Peyer's patch (tissue), 4 donors: ENCODE measurements around the gene P2RY12. TPM values are rescaled to one million over a fixed set of nuclear protein-coding genes. Genes with fewer than 3 reads are reported as not detected.

Experiments
- DNase-seq, 3 donors: peaks; one replicate each; pipeline ENCODE4 v3.0.0-alpha.2; 2017 to 2019
- H3K27ac ChIP-seq, 4 donors: fragments of 200-600 bp; sonication (generic); one replicate each; pipeline ENCODE4 v1.5.1; 2016 to 2019
- H3K27me3 ChIP-seq, 2 donors: fragments of 200-600 bp; sonication (generic); one replicate each; pipeline ENCODE4 v1.5.1; 2019
- H3K36me3 ChIP-seq, 3 donors: fragments of 200-600 bp; sonication (generic); one replicate each; pipeline ENCODE4 v1.5.1; 2016 to 2019
- H3K4me1 ChIP-seq, 4 donors: fragments of 200-600 bp; sonication (generic); one replicate each; pipeline ENCODE4 v1.5.1; 2016 to 2019
- H3K4me3 ChIP-seq, 4 donors: fragments of 200-600 bp; sonication (generic); 1 replicate in 3 of 4; 2 replicates in 1 of 4; pipeline ENCODE4 v1.5.1; 2016 to 2019; ENCODE audit warnings: mild to moderate bottlenecking in 1 of 4
- H3K9me3 ChIP-seq, 4 donors: fragments of 200-600 bp; sonication (generic); one replicate each; pipeline ENCODE4 v1.5.1; 2016 to 2019; ENCODE audit warnings: mild to moderate bottlenecking in 1 of 4
- CTCF ChIP-seq, 6 experiments: fragments of 450-650 bp in 4 of 6; fragments of 200-600 bp in 2 of 6; sonication (generic) in 1 of 6; IDR thresholded peaks; one replicate each; pipeline ENCODE4 v1.5.1; 2017 to 2019; ENCODE audit warnings: antibody characterized with exemption in 6 of 6, mild to moderate bottlenecking in 3 of 6, moderate library complexity in 1 of 6
- POLR2A ChIP-seq, 2 donors: fragments of 450-650 bp; IDR thresholded peaks; one replicate each; pipeline ENCODE4 v1.5.1; 2017; ENCODE audit warnings: antibody characterized with exemption in 2 of 2, mild to moderate bottlenecking in 2 of 2, moderate library complexity in 2 of 2
- total RNA-seq, 4 donors: library from RNA; depleted of rRNA; stranded (reverse); fragments of >200 nt; gene quantifications; one replicate each; pipeline ENCODE4 v1.1.0, GENCODE V29; 2016

The P2RY12 gene
- total RNA-seq, 4 donors from 2014 or later, result 1.7 to 3.3 TPM; not detected in 2

DNA sequence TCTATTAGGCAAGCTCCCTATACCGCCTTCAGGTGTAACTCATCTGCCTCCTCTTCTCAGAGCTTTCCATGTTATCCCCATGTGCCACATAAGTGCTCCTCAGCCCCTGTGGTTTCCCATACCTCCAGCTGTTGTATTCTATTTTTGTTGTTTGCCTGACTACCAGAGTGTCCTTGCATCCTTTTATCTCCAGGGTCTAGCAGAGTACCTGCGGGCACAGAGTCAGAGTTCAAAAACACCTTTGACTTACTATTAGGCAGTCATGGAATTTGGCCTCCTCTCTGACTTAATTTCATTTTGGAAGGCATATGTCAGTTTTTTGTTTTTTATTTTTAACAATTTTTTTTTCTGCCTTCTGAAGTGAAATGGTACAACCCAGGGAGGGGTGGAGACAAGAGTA lies 75.0 kb downstream of the P2RY12 start:
- no peak for TF ChIP-seq CTCF (IDR thresholded peaks at IDR 0.05)
- H3K4me1 ChIP-seq, result no peaks in the 10 kb centered on the region
- H3K27me3 ChIP-seq, result no peaks in the 10 kb centered on the region
- H3K9me3 ChIP-seq, result no peaks in the 10 kb centered on the region
- DNase-seq, result no peak
- no peak overlapping the region for H3K27ac ChIP-seq
- H3K4me3 ChIP-seq, result no peak overlapping the region
- no peaks in the 10 kb centered on the region for H3K36me3 ChIP-seq

DNA sequence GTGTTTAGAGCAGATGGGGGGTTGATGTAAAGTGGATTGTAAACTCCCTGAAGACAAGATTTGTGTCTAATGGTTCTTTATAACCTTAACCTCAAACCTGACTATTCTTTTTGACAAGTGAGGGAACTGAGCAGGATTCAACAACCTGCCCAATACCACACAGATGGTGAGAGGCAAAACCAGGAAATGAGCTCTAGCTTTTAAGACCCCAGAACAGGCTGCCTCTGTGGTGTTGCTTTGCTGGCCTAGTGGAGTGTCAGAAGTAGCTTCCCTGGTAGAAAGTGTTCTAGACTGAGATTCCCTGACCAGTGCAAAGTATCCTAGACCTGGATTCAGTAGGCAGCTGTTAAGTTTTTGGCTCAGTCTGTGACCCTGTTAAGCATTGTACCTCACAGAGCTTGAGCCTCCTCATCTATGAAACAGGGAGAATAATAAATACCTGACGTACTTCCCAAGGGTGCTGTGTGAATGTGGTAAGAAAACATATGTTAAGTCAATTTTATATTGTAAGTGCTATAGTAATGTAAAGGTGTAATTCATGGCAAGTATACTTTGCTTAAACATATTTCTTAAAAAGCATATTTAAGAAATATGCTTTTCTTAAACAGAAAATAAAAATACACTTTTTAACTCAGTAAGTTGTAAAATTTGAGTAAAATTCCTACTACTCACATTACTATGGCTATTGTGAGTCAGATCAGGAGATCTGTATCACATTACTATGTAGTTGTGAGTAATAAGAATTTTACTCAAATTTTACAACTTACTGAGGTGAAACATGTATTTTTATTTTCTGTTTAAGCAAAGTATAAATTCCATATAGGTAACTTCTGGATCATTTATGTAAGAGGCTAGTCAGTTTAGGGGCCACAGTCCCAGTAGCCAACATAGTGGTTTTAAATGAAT lies 76.7 kb downstream of the P2RY12 start:
- H3K9me3 ChIP-seq, result no peaks in the 10 kb centered on the region
- H3K27me3 ChIP-seq, result no peaks in the 10 kb centered on the region
- no peak overlapping the region for H3K27ac ChIP-seq
- no peak overlapping the region for H3K4me3 ChIP-seq
- no peaks in the 10 kb centered on the region for H3K4me1 ChIP-seq
- no peaks in the 10 kb centered on the region for H3K36me3 ChIP-seq
- no peak for TF ChIP-seq POLR2A (IDR thresholded peaks at IDR 0.05)
- no peak for DNase-seq

- Histone ChIP-seq H3K36me3 (no peaks in the 10 kb centered on the region), H3K9me3 (no peaks in the 10 kb centered on the region), H3K27me3 (no peaks in the 10 kb centered on the region), H3K4me3 (no peak overlapping the region), H3K27ac (no peak overlapping the region), H3K4me1 (no peaks in the 10 kb centered on the region)
- TF ChIP-seq CTCF (IDR thresholded peaks at IDR 0.05) (no peak), POLR2A (IDR thresholded peaks at IDR 0.05) (no peak)
- no peak for DNase-seq
Observed at GRCh38 chr3:151307131-151307530, 77.4 kb downstream of the P2RY12 start.

DNA sequence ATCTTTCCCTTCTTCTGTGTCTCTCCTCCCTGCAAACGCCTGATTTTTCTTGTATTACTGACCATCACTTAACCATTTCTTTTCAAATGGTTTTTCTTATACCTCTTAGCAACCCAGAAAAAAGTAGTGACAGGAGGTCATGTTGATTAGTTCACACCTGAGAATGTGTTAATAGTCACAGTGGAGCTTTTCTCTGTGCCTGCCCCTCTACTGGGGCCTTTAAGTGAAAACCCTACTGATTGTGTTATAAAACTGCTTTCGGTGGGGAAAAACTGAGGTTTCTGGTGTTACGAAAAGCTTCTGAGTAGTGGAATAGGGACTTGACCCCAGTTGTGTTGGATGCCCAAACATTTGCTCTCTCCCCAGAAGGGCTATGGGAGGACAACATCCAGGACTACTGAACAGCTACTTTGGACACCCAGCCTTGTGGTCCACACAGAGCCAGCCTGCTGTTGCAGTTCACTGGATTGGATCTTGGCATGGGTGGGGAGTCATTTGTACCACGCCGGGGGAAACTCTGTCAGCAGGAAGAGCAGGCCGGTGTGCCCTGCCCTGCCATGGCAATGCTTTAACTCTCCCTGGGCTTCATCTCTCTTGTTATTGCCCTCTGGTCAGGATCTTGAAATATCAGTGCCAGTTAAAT lies 78.3 kb downstream of the P2RY12 start:
- Histone ChIP-seq H3K27me3 (no peaks in the 10 kb centered on the region), H3K4me1 (no peaks in the 10 kb centered on the region), H3K36me3 (no peaks in the 10 kb centered on the region), H3K9me3 (no peaks in the 10 kb centered on the region), H3K27ac (no peak overlapping the region), H3K4me3 (no peak overlapping the region)
- TF ChIP-seq CTCF (IDR thresholded peaks at IDR 0.05), result no peak
- no peak for TF ChIP-seq POLR2A (IDR thresholded peaks at IDR 0.05)
- no peak for DNase-seq

- no peak overlapping the region for H3K4me3 ChIP-seq
- H3K36me3 ChIP-seq, result no peaks in the 10 kb centered on the region
- TF ChIP-seq POLR2A (IDR thresholded peaks at IDR 0.05) (no peak), CTCF (IDR thresholded peaks at IDR 0.05) (no peak)
Observed at GRCh38 chr3:151305775-151306151, 78.8 kb downstream of the P2RY12 start.

GRCh38 chr3:151305060-151305774 lies 79.3 kb downstream of the P2RY12 start:
- no peak overlapping the region for H3K4me3 ChIP-seq
- no peaks in the 10 kb centered on the region for H3K27me3 ChIP-seq
- DNase-seq, result no peak
- H3K36me3 ChIP-seq, result no peaks in the 10 kb centered on the region
- TF ChIP-seq POLR2A (IDR thresholded peaks at IDR 0.05), result no peak
- TF ChIP-seq CTCF (IDR thresholded peaks at IDR 0.05), result no peak
- no peaks in the 10 kb centered on the region for H3K4me1 ChIP-seq
- no peaks in the 10 kb centered on the region for H3K9me3 ChIP-seq
- no peak overlapping the region for H3K27ac ChIP-seq

More at GRCh38 chr3:151305775-151306151, 78.8 kb downstream of the P2RY12 start:
- H3K27me3 ChIP-seq, result no peaks in the 10 kb centered on the region
- no peaks in the 10 kb centered on the region for H3K9me3 ChIP-seq
- DNase-seq, result no peak
- no peaks in the 10 kb centered on the region for H3K4me1 ChIP-seq
- H3K27ac ChIP-seq, result no peak overlapping the region
